Fibroblast of villous mesenchyme (primary cell): ENCODE results near the gene NBAS. TPM values are rescaled to one million over a fixed set of nuclear protein-coding genes. Genes with fewer than 3 reads are reported as not detected.

Source experiments
- DNase-seq: peaks from one replicate; pipeline ENCODE4 v3.0.0-alpha.2; 2010; ENCODE audit warnings: low read depth
- H3K4me3 ChIP-seq: 2 replicates; pipeline ENCODE4 v1.5.1; 2011; ENCODE audit warnings: low read depth, mild to moderate bottlenecking, low read length
- total RNA-seq: library from RNA; depleted of rRNA; stranded (reverse); fragments of >200 nt; gene quantifications from 2 replicates; pipeline ENCODE4 v1.2.3, GENCODE V29; 2012
- TF ChIP-seq, protein P1 (sequence below): IDR thresholded peaks from 2 replicates; pipeline ENCODE4 v1.5.1; 2012; ENCODE audit warnings: low read depth, mild to moderate bottlenecking, low read length; ENCODE audit not compliant: insufficient read depth

NBAS gene
- total RNA-seq, 1 donor: 109 TPM

DNA sequence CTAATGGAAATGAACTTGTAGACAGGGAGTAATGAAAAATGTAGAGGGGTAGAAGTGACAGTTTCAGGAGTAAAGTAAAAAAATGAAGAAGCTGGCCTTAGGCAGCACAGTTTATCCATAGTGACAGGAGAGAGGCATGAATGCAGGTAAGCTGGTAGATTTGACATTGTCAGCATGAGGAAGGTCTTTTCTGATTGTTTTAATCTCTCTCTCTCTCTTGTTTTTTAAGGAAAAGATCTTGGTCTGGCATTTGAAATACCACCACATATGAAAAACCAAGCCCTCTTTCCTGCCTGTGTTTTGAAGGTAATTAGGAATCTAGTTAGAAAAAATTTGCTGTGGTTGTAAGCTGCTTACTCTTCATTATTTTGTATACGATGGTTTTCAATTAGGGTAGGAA, 44.6 kb upstream of the NBAS start:
- DNase-seq: no peak
- TF ChIP-seq, protein P1, sequence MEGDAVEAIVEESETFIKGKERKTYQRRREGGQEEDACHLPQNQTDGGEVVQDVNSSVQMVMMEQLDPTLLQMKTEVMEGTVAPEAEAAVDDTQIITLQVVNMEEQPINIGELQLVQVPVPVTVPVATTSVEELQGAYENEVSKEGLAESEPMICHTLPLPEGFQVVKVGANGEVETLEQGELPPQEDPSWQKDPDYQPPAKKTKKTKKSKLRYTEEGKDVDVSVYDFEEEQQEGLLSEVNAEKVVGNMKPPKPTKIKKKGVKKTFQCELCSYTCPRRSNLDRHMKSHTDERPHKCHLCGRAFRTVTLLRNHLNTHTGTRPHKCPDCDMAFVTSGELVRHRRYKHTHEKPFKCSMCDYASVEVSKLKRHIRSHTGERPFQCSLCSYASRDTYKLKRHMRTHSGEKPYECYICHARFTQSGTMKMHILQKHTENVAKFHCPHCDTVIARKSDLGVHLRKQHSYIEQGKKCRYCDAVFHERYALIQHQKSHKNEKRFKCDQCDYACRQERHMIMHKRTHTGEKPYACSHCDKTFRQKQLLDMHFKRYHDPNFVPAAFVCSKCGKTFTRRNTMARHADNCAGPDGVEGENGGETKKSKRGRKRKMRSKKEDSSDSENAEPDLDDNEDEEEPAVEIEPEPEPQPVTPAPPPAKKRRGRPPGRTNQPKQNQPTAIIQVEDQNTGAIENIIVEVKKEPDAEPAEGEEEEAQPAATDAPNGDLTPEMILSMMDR: no peak
- H3K4me3 ChIP-seq: no peak overlapping the region

DNA sequence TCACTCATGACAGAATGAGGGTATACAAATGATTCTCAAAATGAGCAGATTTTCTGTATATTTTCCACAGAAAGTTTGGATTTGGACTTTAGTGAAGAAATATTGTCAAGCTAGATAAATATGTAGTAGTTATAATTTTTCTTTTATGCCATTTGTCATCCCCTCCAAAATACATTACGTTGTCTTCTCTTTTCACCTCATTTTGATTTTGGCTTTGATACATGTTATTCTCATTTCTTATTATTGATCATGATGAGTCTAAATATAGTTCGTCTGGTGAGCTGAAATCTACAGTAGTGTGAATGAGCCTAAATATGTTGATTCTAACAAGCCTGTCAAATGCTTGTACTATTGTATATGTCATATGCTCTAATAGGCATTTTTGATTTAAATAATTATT, 42.8 kb upstream of the NBAS start:
- no peak for DNase-seq
- no peak overlapping the region for H3K4me3 ChIP-seq
- TF ChIP-seq, protein P1: no peak

DNA sequence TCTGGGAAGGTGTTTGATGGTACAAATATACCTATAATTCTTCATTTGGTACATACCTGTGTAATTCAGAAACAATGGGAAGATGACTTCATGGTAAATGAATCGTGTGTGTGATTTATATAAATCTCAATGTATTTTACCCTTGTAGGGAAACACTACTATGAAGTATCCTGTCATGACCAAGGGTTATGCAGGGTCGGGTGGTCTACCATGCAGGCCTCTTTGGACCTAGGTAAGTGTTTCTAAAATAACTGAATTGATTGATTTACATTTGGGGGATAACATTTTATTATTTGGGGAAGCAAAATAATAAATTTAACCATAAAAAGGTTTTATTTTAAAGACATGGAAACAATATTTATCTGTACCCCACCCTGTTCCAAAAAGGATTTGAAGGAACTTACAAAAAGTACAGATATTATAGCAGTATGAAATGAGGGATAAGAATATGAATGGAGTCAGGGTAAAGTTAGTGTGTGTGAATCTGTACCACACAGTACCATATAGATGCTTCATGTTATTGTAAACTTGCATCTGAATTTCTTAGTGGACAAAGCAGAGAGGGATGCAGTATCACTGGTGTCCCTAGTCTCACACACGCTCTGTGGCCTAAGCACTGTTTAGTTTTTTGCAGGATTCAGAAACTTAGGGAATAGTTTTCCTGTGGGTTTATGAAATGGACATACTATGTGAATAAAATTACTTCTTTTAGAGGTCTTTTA, 42.1 kb upstream of the NBAS start:
- no peak overlapping the region for H3K4me3 ChIP-seq
- TF ChIP-seq, protein P1: no peak
- no peak for DNase-seq

DNA sequence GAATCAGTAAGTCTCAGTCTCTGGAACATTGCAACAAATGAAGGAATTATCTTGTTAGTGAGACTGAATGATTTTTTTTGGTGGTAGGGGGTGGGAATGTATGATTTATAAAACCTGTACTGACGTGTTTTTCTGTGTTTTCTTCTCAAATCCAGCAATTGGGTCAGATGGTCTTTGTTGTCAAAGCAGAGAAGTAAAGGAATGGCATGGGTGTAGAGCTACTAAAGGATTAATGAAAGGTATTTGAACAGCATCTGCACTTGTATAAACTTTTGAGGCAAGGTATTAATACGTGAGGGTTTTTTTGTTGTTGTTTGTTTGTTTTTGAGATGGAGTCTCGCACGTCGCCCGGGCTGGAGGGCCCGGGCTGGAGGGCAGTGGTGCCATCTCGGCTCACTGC, 41.3 kb upstream of the NBAS start:
- no peak for DNase-seq
- no peak overlapping the region for H3K4me3 ChIP-seq
- TF ChIP-seq, protein P1: no peak

DNA sequence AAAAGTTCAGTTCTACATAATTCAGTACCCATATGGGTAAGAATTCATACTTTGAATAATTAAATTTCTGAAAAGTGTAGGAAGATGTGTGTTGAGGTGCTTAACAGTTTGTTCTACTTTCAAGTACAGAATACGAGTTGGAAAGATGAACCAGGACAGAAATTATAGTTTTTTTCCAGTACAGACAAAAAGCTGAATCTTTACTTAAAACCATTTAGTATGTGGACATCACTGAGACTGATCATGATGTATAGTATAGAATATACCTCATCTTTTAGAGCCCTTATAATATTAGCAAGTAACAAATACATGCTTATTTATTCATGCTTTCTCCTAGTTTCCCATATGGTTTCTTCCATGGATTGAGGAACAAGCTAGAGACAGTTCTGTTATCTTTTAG, 40.5 kb upstream of the NBAS start:
- no peak for DNase-seq
- TF ChIP-seq, protein P1: no peak
- no peak overlapping the region for H3K4me3 ChIP-seq

DNA sequence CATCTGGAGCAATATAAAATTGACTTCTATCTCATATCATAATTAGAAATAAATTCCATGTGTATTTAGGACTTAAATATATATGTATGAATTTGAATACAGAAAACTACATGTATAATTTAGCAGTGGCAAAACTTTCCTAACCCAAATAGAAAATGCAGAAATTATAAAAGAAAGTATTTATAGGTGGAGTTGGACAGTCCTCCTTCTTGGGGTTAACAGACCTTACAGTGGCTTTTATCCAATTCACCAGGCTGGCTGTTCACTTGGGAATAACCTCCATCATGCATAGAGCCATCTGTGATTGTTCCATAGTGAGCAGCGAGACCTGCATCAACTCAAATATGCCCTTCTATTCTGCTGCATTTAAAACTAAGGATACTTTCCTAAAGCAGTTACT, 38.9 kb upstream of the NBAS start:
- no peak overlapping the region for H3K4me3 ChIP-seq
- TF ChIP-seq, protein P1: no peak
- DNase-seq: no peak

DNA sequence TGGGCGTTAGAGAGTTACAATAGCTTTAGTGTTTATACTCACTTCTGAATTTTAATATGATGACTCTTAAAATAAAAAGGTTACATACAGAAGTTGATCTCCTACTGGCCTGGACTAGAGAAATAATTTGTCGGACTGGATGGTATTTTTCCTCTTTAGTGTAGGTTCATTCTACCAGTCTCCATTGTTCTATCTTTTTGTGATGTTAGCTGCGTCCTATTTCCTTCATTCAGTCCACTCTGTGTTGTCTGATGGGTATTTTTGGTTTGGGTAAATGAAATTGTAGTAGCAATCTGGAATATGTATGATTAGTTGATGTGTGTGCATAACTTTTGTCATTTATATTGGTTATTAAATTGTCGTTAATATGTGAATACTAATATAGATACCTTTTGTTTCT, 35.8 kb upstream of the NBAS start:
- no peak overlapping the region for H3K4me3 ChIP-seq
- no peak for DNase-seq
- TF ChIP-seq, protein P1: no peak
